Mammary epithelial cell (primary cell): ENCODE measurements around the gene LHFPL2.

Experiments used
- CTCF ChIP-seq, 2 donors: IDR thresholded peaks in 1 of 2; conservative IDR thresholded peaks in 1 of 2; 2 replicates each; pipeline ENCODE4 v1.5.1; 2011 to 2012; ENCODE audit warnings: inconsistent platforms in 2 of 2, low read length in 2 of 2, mild to moderate bottlenecking in 2 of 2, control low read depth in 1 of 2, low read depth in 1 of 2; ENCODE audit not compliant: insufficient read depth in 1 of 2; ENCODE audit errors: extremely low read depth in 1 of 2
- EZH2 ChIP-seq: IDR thresholded peaks from 2 replicates; pipeline ENCODE4 v1.6.1; 2012; ENCODE audit warnings: low read length, inconsistent platforms, borderline replicate concordance

GRCh38 chr5:78647838-78648358, 674 bp downstream of the LHFPL2 start:
- TF ChIP-seq CTCF (conservative IDR thresholded peaks at IDR 0.05 in 1 of 2, IDR thresholded peaks at IDR 0.05 in 1 of 2; ENCODE audit: extremely low read depth in 1 of 2, insufficient read depth in 1 of 2, low read depth in 1 of 2, low read length in 2 of 2) = peak in 1 of 2 donors; percentile 2
- TF ChIP-seq EZH2 = no peak
